A549 (cell line): ENCODE data around the gene SYS1. TPM values are rescaled to one million over a fixed set of nuclear protein-coding genes. Genes with fewer than 3 reads are reported as not detected.

ENCODE experiments used
- ATAC-seq, 2 experiments: fragments of 200-7000 bp in 1 of 2; fragments of >200 bp in 1 of 2; cut with Nextera tagmentation in 1 of 2; cut with Tn5 transposase in 1 of 2; 3 replicates each; pipeline versions ENCODE4 v1.8.0 to v1.9.1; 2018 to 2020; ENCODE audit warnings: mild to moderate bottlenecking in 1 of 2, moderate library complexity in 1 of 2
- CTCF ChIA-PET: fragments of 300-600 bp; sonication (Branson Sonifier 250); formaldehyde crosslinking; extraction: SDS; loops from one replicate; lab custom pipeline; 2021; ENCODE audit warnings: antibody characterized with exemption, inconsistent platforms; lab: Yijun Ruan, JAX
- POLR2A ChIA-PET: fragments of 350-600 bp; formaldehyde crosslinking; extraction: SDS; loops from one replicate; lab custom pipeline; 2021; ENCODE audit warnings: antibody characterized with exemption, inconsistent platforms; lab: Yijun Ruan, JAX
- DNase-seq, 2 experiments: peaks; one replicate each; pipeline versions ENCODE4 v3.0.0 to v3.0.0-alpha.2; 2011 to 2016; ENCODE audit warnings: low read depth in 1 of 2, low spot score in 1 of 2
- FAIRE-seq: peaks from 2 replicates; lab custom pipeline; 2011; peaks lifted over from hg19 to GRCh38; lab: Jason Lieb, UNC
- H3K27ac ChIP-seq, 2 experiments: fragments of >200 bp; sonication (Bioruptor Twin); formaldehyde crosslinking; 3 replicates each; pipeline ENCODE4 v1.5.1; 2016 to 2017
- H3K4me1 ChIP-seq: fragments of >200 bp; sonication (Bioruptor Twin); formaldehyde crosslinking; 3 replicates; pipeline ENCODE4 v1.6.1; 2016
- H3K4me2 ChIP-seq: fragments of >200 bp; sonication (Bioruptor Twin); formaldehyde crosslinking; 3 replicates; pipeline ENCODE4 v1.6.1; 2016
- H3K4me3 ChIP-seq: fragments of >200 bp; sonication (Bioruptor Twin); formaldehyde crosslinking; 3 replicates; pipeline ENCODE4 v1.5.1; 2016
- H3K9me3 ChIP-seq: fragments of >200 bp; sonication (Bioruptor Twin); formaldehyde crosslinking; 3 replicates; pipeline ENCODE4 v1.6.1; 2016
- BCL3 ChIP-seq: fragments of >200 bp; sonication (Bioruptor Twin); formaldehyde crosslinking; IDR thresholded peaks from 3 replicates; pipeline ENCODE4 v1.6.1; 2016
- CBX2 ChIP-seq: fragments of 200-600 bp; sonication (generic); IDR thresholded peaks from 2 replicates; pipeline ENCODE4 v1.6.1; 2016; ENCODE audit warnings: low read depth, mild to moderate bottlenecking, borderline replicate concordance
- CHD4 ChIP-seq: fragments of 200-600 bp; sonication (generic); IDR thresholded peaks from 2 replicates; pipeline ENCODE4 v1.6.1; 2016; ENCODE audit warnings: antibody characterized with exemption, mild to moderate bottlenecking, borderline replicate concordance
- CTCF ChIP-seq: fragments of >200 bp; sonication (Bioruptor Twin); formaldehyde crosslinking; IDR thresholded peaks from 3 replicates; pipeline ENCODE4 v1.5.1; 2016
- E2F6 ChIP-seq: IDR thresholded peaks from 2 replicates; pipeline ENCODE4 v1.6.1; 2012; ENCODE audit warnings: low read depth, borderline replicate concordance
- EHF ChIP-seq: fragments of 250-450 bp; sonication (Bioruptor Pico); IDR thresholded peaks from 2 replicates; pipeline ENCODE4 v1.5.0; 2020; ENCODE audit warnings: mild to moderate bottlenecking
- GATA3 ChIP-seq: IDR thresholded peaks from 2 replicates; pipeline ENCODE4 v1.6.1; 2012; ENCODE audit warnings: borderline replicate concordance
- HES2 ChIP-seq: fragments of >200 bp; sonication (Bioruptor Twin); formaldehyde crosslinking; IDR thresholded peaks from 2 replicates; pipeline ENCODE4 v1.6.1; 2016
- HOXA7 ChIP-seq: fragments of 250-450 bp; sonication (Bioruptor Pico); IDR thresholded peaks from 2 replicates; pipeline ENCODE4 v1.5.0; 2020; ENCODE audit warnings: mild to moderate bottlenecking, moderate library complexity
- JUN ChIP-seq, 2 experiments: fragments of >200 bp; sonication (Bioruptor Twin); formaldehyde crosslinking; IDR thresholded peaks; 2 replicates in 1 of 2; 3 replicates in 1 of 2; pipeline ENCODE4 v1.6.1; 2016 to 2017
- KDM5A ChIP-seq: fragments of 200-600 bp; sonication (generic); IDR thresholded peaks from 2 replicates; pipeline ENCODE4 v1.6.1; 2016; ENCODE audit warnings: antibody characterized with exemption, mild to moderate bottlenecking
- MAFK ChIP-seq: fragments of 450-650 bp; IDR thresholded peaks from 2 replicates; pipeline ENCODE4 v1.6.1; 2014; ENCODE audit not compliant: partially characterized antibody
- NFE2L2 ChIP-seq: fragments of 150-350 bp; conservative IDR thresholded peaks from 2 replicates; pipeline ENCODE4 v1.6.1; 2014; ENCODE audit warnings: low read length
- NPAS2 ChIP-seq: fragments of 250-450 bp; sonication (Bioruptor Pico); IDR thresholded peaks from 2 replicates; pipeline ENCODE4 v1.8.0; 2022; ENCODE audit warnings: mild to moderate bottlenecking, moderate library complexity, borderline replicate concordance
- PBX3 ChIP-seq: IDR thresholded peaks from 2 replicates; pipeline ENCODE4 v1.6.1; 2012
- POLR2AphosphoS2 ChIP-seq: conservative IDR thresholded peaks from 2 replicates; pipeline ENCODE4 v1.6.1; 2012; ENCODE audit warnings: low read length, improper control_type of control experiment, inconsistent platforms
- RARB ChIP-seq: fragments of 250-450 bp; sonication (Bioruptor Pico); IDR thresholded peaks from 2 replicates; pipeline ENCODE4 v1.8.0; 2021; ENCODE audit warnings: mild to moderate bottlenecking, moderate library complexity
- RCOR1 ChIP-seq: fragments of 150-350 bp; IDR thresholded peaks from 2 replicates; pipeline ENCODE4 v1.6.1; 2014; ENCODE audit warnings: antibody characterized with exemption, low read length, low read depth
- TFCP2L1 ChIP-seq: fragments of 250-450 bp; sonication (Bioruptor Pico); IDR thresholded peaks from 2 replicates; pipeline ENCODE4 v1.5.0; 2021; ENCODE audit warnings: mild to moderate bottlenecking
- TP53 ChIP-seq: fragments of 250-450 bp; sonication (Bioruptor Pico); IDR thresholded peaks from 2 replicates; pipeline ENCODE4 v1.5.0; 2021; ENCODE audit warnings: mild to moderate bottlenecking, moderate library complexity
- ZC3H11A ChIP-seq: fragments of 450-650 bp; IDR thresholded peaks from 2 replicates; pipeline ENCODE4 v1.6.1; 2014; ENCODE audit warnings: antibody characterized with exemption, mild to moderate bottlenecking
- ZSCAN20 ChIP-seq: fragments of 250-450 bp; sonication (Bioruptor Pico); IDR thresholded peaks from 2 replicates; pipeline ENCODE4 v1.8.0; 2022; ENCODE audit warnings: mild to moderate bottlenecking, moderate library complexity
- WGBS: methylation state at CpG from one replicate; pipeline ENCODE4 v1.1.6; 2017; ENCODE audit errors: missing lambda C conversion rate; 5-methylcytosine and 5-hydroxymethylcytosine counted together
- polyA plus RNA-seq, 4 experiments: library from polyadenylated mRNA; depleted of rRNA in 3 of 4; stranded (reverse); fragments of >200 nt; fragmentation: RNase III in 1 of 4; extraction: RNeasy Plus Mini Kit Qiagen cat#74134 plus additional on column Dnase treatment in 1 of 4; gene quantifications; 2 replicates in 3 of 4; 3 replicates in 1 of 4; pipeline ENCODE4 v1.2.3, GENCODE V29; 2011 to 2017

SYS1 gene
- polyA plus RNA-seq, 2 of the 4 experiments (the other 2 are of a cell fraction): 20.2 to 27.6 TPM

- no peak for DNase-seq
- TF ChIP-seq EHF (CRISPR knock-in tag) (no peak), ZC3H11A (no peak), TP53 (CRISPR knock-in tag) (no peak), GATA3 (no peak), HOXA7 (no peak), JUN (IDR thresholded peaks at IDR 0.05) (no peak), POLR2AphosphoS2 (no peak), NFE2L2 (no peak), ZSCAN20 (CRISPR knock-in tag) (no peak), E2F6 (no peak), HES2 (no peak), RCOR1 (no peak), CBX2 (no peak), CTCF (no peak), PBX3 (no peak), TFCP2L1 (no peak), KDM5A (no peak), CHD4 (no peak), NPAS2 (CRISPR knock-in tag) (no peak), MAFK (no peak)
- no peak overlapping the region for H3K4me3 ChIP-seq
- H3K27ac ChIP-seq: no peak overlapping the region
- ChIA-PET POLR2A (interaction anchor here (0.5 to 0.6 kb wide), 2 partner anchors 24 to 1982 kb away, joined by 3 read pairs; no protein-coding TSS in a partner anchor), CTCF (interaction anchor here (0.6 to 12.1 kb wide), 19 partner anchors 8 to 398 kb away, joined by 3 to 240 read pairs (median 6); partner anchors contain the start of genes DBNDD2 and SYS1)
- H3K4me1 ChIP-seq: no peaks in the 10 kb centered on the region
- H3K9me3 ChIP-seq: no peaks in the 10 kb centered on the region
- H3K4me2 ChIP-seq: no peak overlapping the region
- no peak for ATAC-seq
- 94% methylated on average over 10 of the region's 10 CpGs for WGBS
- no peak for FAIRE-seq
Measured at GRCh38 chr20:45372241-45372640, 9.3 kb downstream of the SYS1 start.

- H3K4me3 ChIP-seq: no peak overlapping the region
- FAIRE-seq: no peak
- TF ChIP-seq RARB (CRISPR knock-in tag) (no peak), BCL3 (no peak)
- TF ChIP-seq, all 56 proteins: peak for 0
- CTCF ChIA-PET: interaction anchor here (1.1 to 12.1 kb wide), 26 partner anchors 10 to 426 kb away, joined by 3 to 240 read pairs (median 14); partner anchors contain the start of genes DBNDD2, SDC4 and SYS1
- POLR2A ChIA-PET: interaction anchor here (0.5 to 1.1 kb wide), 4 partner anchors 28 to 1981 kb away, joined by 3 to 4 read pairs (median 3); no protein-coding TSS in a partner anchor
- H3K27ac ChIP-seq: no peak overlapping the region; a peak in 1 of 6 replicates
- ATAC-seq: no peak; a peak in 1 of 6 replicates
- H3K4me1 ChIP-seq: no peaks in the 10 kb centered on the region
- no peak for DNase-seq
- no peaks in the 10 kb centered on the region for H3K9me3 ChIP-seq
- H3K4me2 ChIP-seq: peak overlapping the region; percentile 76
- WGBS: 91% methylated on average over 28 of the region's 30 CpGs
Measured at GRCh38 chr20:45372646-45373352, 9.8 kb downstream of the SYS1 start.
